A549 (cell line): ENCODE data around the gene KIAA1671.

Experiments
- HDAC2 ChIP-seq: fragments of 200-600 bp; sonication (generic); IDR thresholded peaks from 2 replicates; pipeline ENCODE4 v1.6.1; 2016
- TF ChIP-seq, protein P1 (sequence below): fragments of 200-600 bp; sonication (generic); IDR thresholded peaks from 2 replicates; pipeline ENCODE4 v1.6.1; 2016; ENCODE audit warnings: antibody characterized with exemption, mild to moderate bottlenecking, moderate library complexity

DNA sequence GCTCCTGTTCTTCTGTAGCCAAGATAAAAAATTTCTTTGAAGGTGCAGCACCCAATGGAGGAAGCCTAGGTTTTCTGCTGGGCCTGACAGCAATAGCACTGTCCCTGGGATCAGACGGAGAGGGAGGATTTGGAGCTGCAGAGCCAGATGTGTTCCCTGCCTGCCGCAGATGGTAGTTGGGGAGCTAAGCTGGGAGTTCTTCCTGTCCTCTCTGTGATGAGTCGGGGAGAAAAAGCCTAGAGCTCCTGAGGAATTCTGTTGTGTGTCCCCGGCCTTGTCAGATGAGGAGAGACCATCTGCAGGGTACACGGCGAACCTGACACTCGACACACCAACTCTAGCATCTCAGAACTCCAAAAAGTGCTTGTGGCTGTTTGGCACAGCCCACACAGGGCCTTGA lies 143.4 kb downstream of the KIAA1671 start:
- TF ChIP-seq HDAC2: no peak
- TF ChIP-seq, protein P1, sequence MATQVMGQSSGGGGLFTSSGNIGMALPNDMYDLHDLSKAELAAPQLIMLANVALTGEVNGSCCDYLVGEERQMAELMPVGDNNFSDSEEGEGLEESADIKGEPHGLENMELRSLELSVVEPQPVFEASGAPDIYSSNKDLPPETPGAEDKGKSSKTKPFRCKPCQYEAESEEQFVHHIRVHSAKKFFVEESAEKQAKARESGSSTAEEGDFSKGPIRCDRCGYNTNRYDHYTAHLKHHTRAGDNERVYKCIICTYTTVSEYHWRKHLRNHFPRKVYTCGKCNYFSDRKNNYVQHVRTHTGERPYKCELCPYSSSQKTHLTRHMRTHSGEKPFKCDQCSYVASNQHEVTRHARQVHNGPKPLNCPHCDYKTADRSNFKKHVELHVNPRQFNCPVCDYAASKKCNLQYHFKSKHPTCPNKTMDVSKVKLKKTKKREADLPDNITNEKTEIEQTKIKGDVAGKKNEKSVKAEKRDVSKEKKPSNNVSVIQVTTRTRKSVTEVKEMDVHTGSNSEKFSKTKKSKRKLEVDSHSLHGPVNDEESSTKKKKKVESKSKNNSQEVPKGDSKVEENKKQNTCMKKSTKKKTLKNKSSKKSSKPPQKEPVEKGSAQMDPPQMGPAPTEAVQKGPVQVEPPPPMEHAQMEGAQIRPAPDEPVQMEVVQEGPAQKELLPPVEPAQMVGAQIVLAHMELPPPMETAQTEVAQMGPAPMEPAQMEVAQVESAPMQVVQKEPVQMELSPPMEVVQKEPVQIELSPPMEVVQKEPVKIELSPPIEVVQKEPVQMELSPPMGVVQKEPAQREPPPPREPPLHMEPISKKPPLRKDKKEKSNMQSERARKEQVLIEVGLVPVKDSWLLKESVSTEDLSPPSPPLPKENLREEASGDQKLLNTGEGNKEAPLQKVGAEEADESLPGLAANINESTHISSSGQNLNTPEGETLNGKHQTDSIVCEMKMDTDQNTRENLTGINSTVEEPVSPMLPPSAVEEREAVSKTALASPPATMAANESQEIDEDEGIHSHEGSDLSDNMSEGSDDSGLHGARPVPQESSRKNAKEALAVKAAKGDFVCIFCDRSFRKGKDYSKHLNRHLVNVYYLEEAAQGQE: no peak
